Endodermal cell (in vitro differentiated cells): Measurements from ENCODE around the gene DLGAP1. TPM values are rescaled to one million over a fixed set of nuclear protein-coding genes. Genes with fewer than 3 reads are reported as not detected.

ENCODE experiments used
- DNase-seq: peaks from one replicate; pipeline ENCODE4 v3.0.0-alpha.2; 2017
- H3K27ac ChIP-seq: 2 replicates; pipeline ENCODE4 v1.5.1; 2013; ENCODE audit warnings: mild to moderate bottlenecking, low read depth, low read length, moderate library complexity
- H3K27me3 ChIP-seq: 2 replicates; pipeline ENCODE4 v1.6.1; 2013; ENCODE audit warnings: mild to moderate bottlenecking, low read length, moderate library complexity; ENCODE audit not compliant: insufficient read depth, control insufficient read depth, poor library complexity, severe bottlenecking
- H3K36me3 ChIP-seq: 2 replicates; pipeline ENCODE4 v1.7.0; 2013; ENCODE audit warnings: mild to moderate bottlenecking, low read length, moderate library complexity; ENCODE audit not compliant: control insufficient read depth, insufficient read depth
- H3K4me1 ChIP-seq: one replicate; pipeline ENCODE4 v1.7.0; 2013; ENCODE audit warnings: low read length; ENCODE audit not compliant: control insufficient read depth, insufficient read depth
- H3K4me3 ChIP-seq: 2 replicates; pipeline ENCODE4 v1.5.1; 2013; ENCODE audit warnings: mild to moderate bottlenecking, low read length, moderate library complexity
- H3K9ac ChIP-seq: 2 replicates; pipeline ENCODE4 v1.6.1; 2013; ENCODE audit warnings: mild to moderate bottlenecking, low read length, moderate library complexity; ENCODE audit not compliant: poor library complexity, severe bottlenecking; ENCODE audit errors: extremely low read depth
- H3K9me3 ChIP-seq: 2 replicates; pipeline ENCODE4 v1.6.1; 2013; ENCODE audit warnings: mild to moderate bottlenecking, low read length, moderate library complexity; ENCODE audit not compliant: control insufficient read depth
- H3K27ac Mint-ChIP-seq: 2 replicates; pipeline ENCODE4 v1.8.0; 2020; ENCODE audit warnings: mixed read lengths
- H3K27me3 Mint-ChIP-seq: 2 replicates; pipeline ENCODE4 v1.8.0; 2021; ENCODE audit warnings: mild to moderate bottlenecking, mixed read lengths; ENCODE audit not compliant: insufficient read depth
- H3K36me3 Mint-ChIP-seq: 2 replicates; pipeline ENCODE4 v1.8.0; 2020; ENCODE audit warnings: low read depth, mixed read lengths
- H3K4me1 Mint-ChIP-seq: 2 replicates; pipeline ENCODE4 v1.8.0; 2020; ENCODE audit warnings: mixed read lengths
- H3K4me3 Mint-ChIP-seq: 2 replicates; pipeline ENCODE4 v1.8.0; 2020; ENCODE audit warnings: mild to moderate bottlenecking, moderate library complexity, mixed read lengths
- H3K9me3 Mint-ChIP-seq: 2 replicates; pipeline ENCODE4 v1.8.0; 2020; ENCODE audit warnings: mild to moderate bottlenecking, mixed read lengths
- CTCF ChIP-seq: fragments of 200-600 bp; sonication (generic); conservative IDR thresholded peaks from 2 replicates; pipeline ENCODE4 v1.5.0; 2021; ENCODE audit warnings: antibody characterized with exemption, mild to moderate bottlenecking
- WGBS, 2 experiments: methylation state at CpG; one replicate each; pipeline versions ENCODE4 v1.1.5 to v1.1.7; 2013; ENCODE audit warnings: missing lambda C conversion rate in 2 of 2, mixed read lengths in 1 of 2; ENCODE audit not compliant: insufficient coverage in 1 of 2, insufficient read length in 1 of 2; 5-methylcytosine and 5-hydroxymethylcytosine counted together
- total RNA-seq, 2 donors: library from RNA; stranded (reverse); fragmentation: NEBNext Ultra II Directional in 1 of 2; extraction: Animal tissue kit (Norgen Biotek cat#: 25700) in 1 of 2; gene quantifications; 2 replicates in 1 of 2; 3 replicates in 1 of 2; pipeline ENCODE4 v1.2.1, GENCODE V29; 2021

Gene DLGAP1
- total RNA-seq, 2 donors from 2014 or later: 11.5 to 21.5 TPM

DNA sequence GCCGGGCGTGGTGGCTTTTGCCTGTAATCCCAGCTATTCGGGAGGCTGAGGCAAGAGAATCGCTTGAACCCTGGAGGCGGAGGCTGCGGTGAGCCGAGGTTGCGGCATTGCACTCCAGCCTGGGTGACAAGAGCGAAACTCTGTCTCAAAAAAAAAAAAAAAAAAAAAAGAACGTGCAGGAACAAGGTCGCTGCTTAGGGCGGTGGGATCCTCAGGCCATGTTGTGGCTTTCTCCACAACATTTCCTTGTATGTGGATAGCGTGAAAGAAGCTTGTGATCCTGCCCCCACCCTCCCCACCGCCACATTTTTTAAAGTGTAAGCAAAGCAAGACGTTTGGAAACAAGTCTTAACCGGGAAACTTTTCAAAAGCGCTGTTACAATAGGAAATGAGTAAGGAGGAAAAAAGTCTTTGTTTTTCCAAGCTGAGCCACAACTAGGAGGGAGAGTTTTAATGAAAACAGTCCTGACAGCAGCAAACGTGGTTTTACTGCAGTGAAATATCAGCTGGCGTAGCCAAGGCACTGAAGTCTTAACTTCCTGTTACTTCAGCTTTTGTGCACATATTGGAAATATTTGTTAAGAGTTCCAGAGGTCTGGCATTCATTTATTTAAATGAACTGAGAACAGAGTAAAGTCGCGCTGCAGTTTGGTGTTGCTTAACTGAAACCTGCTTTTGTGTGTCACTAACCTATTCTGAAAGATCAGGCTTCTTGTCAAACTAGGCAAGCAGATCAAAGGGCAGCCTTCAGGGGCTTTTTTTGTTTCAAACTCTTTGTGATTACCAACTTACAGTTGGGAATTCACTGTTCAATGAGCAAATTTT, 1001.4 kb downstream of the DLGAP1 start:
- Mint-ChIP-seq H3K4me1 (peaks cover 42% of the 10 kb centered on the region), H3K36me3 (peaks cover 81% of the 10 kb centered on the region), H3K9me3 (no peaks in the 10 kb centered on the region), H3K27ac (peak overlapping the region; percentile 96), H3K4me3 (peak overlapping the region; percentile 100), H3K27me3 (no peaks in the 10 kb centered on the region)
- WGBS, 2 experiments: 0 to 2% methylated on average over 18 to 20 of the region's 21 CpGs
- DNase-seq: no peak
- no peaks in the 10 kb centered on the region for H3K9me3 ChIP-seq
- peaks cover 46% of the 10 kb centered on the region for H3K36me3 ChIP-seq
- peaks cover 17% of the 10 kb centered on the region for H3K4me1 ChIP-seq
- TF ChIP-seq CTCF: no peak
- peak overlapping the region; percentile 100 for H3K4me3 ChIP-seq
- peak overlapping the region; percentile 99 for H3K9ac ChIP-seq
- peak overlapping the region; percentile 96 for H3K27ac ChIP-seq
- H3K27me3 ChIP-seq: no peaks in the 10 kb centered on the region

DNA sequence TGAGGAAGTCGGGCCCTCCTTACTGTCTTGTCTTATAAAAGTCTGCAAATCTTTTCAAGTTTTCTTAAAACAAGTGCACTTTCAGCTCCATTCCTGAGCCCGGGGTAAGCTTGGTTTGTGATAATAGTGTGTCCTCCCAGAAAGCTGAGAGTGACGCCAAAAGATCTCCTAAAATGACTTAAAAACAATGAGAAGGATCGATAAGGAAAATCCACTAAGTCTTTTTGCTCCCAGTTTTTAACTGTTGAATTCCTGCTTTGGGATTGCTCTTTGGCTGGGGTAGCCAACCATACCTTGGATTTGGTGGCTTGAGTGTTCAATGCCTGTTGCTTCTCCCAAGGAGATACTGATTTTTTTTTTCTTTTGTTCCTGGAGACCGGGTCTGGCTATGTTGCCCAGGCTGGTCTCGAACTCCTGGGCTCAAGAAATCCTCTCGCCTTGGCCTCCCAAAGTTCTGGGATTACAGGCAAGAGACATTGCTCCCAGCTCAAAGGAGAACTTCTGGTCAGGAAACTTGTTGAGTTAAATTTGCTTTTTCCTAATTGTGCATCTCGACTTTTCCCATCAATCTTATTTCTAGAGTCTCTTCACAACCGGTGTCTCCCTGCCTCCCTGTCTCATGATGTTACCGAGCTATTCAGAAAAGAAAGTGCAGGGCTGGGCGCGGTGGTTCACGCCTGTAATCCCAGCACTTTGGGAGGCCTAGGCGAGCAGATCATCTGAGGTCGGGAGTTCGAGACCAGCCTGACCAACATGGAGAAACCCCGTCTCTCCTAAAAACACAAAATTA, 1002.2 kb downstream of the DLGAP1 start:
- H3K36me3 Mint-ChIP-seq: peaks cover 73% of the 10 kb centered on the region
- peak overlapping the region; percentile 100 for H3K4me3 Mint-ChIP-seq
- peak overlapping the region; percentile 100 for H3K4me3 ChIP-seq
- H3K4me1 Mint-ChIP-seq: peaks cover 34% of the 10 kb centered on the region
- peak overlapping the region; percentile 99 for H3K9ac ChIP-seq
- DNase-seq: no peak
- H3K27me3 ChIP-seq: no peaks in the 10 kb centered on the region
- H3K27ac Mint-ChIP-seq: peak overlapping the region; percentile 96
- no peaks in the 10 kb centered on the region for H3K9me3 Mint-ChIP-seq
- H3K4me1 ChIP-seq: peaks cover 17% of the 10 kb centered on the region
- WGBS, 2 experiments: 1% methylated on average over 14 to 17 of the region's 17 CpGs
- no peaks in the 10 kb centered on the region for H3K9me3 ChIP-seq
- H3K36me3 ChIP-seq: peaks cover 38% of the 10 kb centered on the region
- TF ChIP-seq CTCF: no peak
- H3K27ac ChIP-seq: peak overlapping the region; percentile 96
- no peaks in the 10 kb centered on the region for H3K27me3 Mint-ChIP-seq

DNA sequence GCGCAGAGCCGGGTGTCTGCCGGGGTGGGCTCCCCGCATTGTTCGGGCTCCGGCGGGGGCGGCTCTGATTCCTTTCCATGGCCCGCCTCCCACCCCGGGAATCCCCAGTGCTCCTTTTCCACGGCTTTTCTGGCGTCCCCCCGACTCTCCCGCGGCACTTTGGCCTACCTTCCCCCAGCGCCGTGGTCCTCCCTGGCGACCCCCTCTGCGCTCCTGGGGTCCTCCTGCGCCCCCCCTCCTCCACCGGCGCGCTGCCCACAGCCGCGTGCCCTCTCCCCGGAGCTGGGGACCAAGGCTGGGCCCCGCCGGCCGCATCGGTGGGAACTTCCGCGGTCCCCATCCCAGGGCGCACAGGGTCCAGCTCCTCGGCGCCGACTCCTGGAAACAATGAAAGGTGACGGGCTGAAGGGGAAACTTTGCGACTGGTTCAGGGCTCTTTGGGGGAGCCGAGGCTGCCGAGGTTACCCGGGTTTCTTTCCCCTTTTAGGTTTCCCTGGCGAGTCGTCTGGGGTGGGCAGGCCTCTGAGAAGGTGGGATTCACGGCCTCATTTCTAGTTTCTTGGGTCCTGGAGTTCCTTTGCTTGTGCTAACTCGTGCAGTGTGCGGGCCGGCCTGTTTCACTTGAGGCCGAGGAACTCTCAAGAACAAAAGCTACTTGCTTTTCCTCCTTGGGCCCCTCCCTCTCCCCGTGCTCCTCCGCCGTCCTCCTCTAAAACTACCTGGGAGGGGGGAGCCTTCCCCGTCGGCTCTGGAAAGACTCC, 1002.9 kb downstream of the DLGAP1 start:
- Mint-ChIP-seq H3K27me3 (no peaks in the 10 kb centered on the region), H3K36me3 (peaks cover 67% of the 10 kb centered on the region), H3K9me3 (no peaks in the 10 kb centered on the region), H3K4me3 (peak overlapping the region; percentile 100), H3K27ac (peak overlapping the region; percentile 96), H3K4me1 (peaks cover 29% of the 10 kb centered on the region)
- H3K9me3 ChIP-seq: no peaks in the 10 kb centered on the region
- H3K27me3 ChIP-seq: no peaks in the 10 kb centered on the region
- no peak for TF ChIP-seq CTCF
- WGBS, 2 experiments: 0% methylated on average over 14 to 53 of the region's 53 CpGs
- H3K27ac ChIP-seq: peak overlapping the region; percentile 96
- peaks cover 31% of the 10 kb centered on the region for H3K36me3 ChIP-seq
- H3K4me3 ChIP-seq: peak overlapping the region; percentile 100
- peak overlapping the region; percentile 99 for H3K9ac ChIP-seq
- DNase-seq: peak; percentile 64
- peaks cover 17% of the 10 kb centered on the region for H3K4me1 ChIP-seq
